GM23338 (cell line): ENCODE measurements around the gene PVALB. TPM values are rescaled to one million over a fixed set of nuclear protein-coding genes. Genes with fewer than 3 reads are reported as not detected.
A peak's percentile ranks its signal among the peaks of the same experiment; 100 is the strongest.

Source experiments
- ATAC-seq: fragments of 200-7000 bp; cut with Tn5 transposase; 3 replicates; pipeline ENCODE4 v1.9.1; 2020
- DNase-seq: peaks from one replicate; pipeline ENCODE4 v3.0.0-alpha.2; 2015; ENCODE audit warnings: low spot score
- H2AFZ ChIP-seq: fragments of 200-600 bp; sonication (generic); 2 replicates; pipeline ENCODE4 v1.8.0; 2016; ENCODE audit warnings: antibody characterized with exemption, mild to moderate bottlenecking, moderate library complexity
- H3F3A ChIP-seq: fragments of 200-600 bp; sonication (generic); replicated peaks from 2 replicates; pipeline ENCODE4 v1.8.0; 2017; ENCODE audit warnings: antibody characterized with exemption, mixed run types, low read depth
- H3K27ac ChIP-seq: fragments of 200-600 bp; sonication (generic); 2 replicates; pipeline ENCODE4 v1.6.1; 2016; ENCODE audit warnings: low read depth
- H3K27me3 ChIP-seq: fragments of 200-600 bp; sonication (generic); 2 replicates; pipeline ENCODE4 v1.8.0; 2016; ENCODE audit warnings: mild to moderate bottlenecking, mixed run types, moderate library complexity; ENCODE audit not compliant: insufficient read depth
- H3K36me3 ChIP-seq: fragments of 200-600 bp; sonication (generic); 2 replicates; pipeline ENCODE4 v1.8.0; 2016; ENCODE audit warnings: mild to moderate bottlenecking; ENCODE audit not compliant: insufficient read depth
- H3K4me1 ChIP-seq: fragments of 200-600 bp; sonication (generic); 2 replicates; pipeline ENCODE4 v1.8.0; 2016; ENCODE audit warnings: mild to moderate bottlenecking, moderate library complexity; ENCODE audit not compliant: insufficient read depth
- H3K4me2 ChIP-seq: fragments of 200-600 bp; sonication (generic); 2 replicates; pipeline ENCODE4 v1.7.1; 2017; ENCODE audit warnings: mixed run types
- H3K4me3 ChIP-seq: fragments of 200-600 bp; sonication (generic); 2 replicates; pipeline ENCODE4 v1.6.1; 2016; ENCODE audit warnings: mixed run types
- H3K79me2 ChIP-seq: fragments of 200-600 bp; sonication (generic); replicated peaks from 2 replicates; pipeline ENCODE4 v1.8.0; 2017; ENCODE audit warnings: mild to moderate bottlenecking; ENCODE audit not compliant: insufficient read depth
- H3K9me2 ChIP-seq: fragments of 200-600 bp; sonication (generic); 2 replicates; pipeline ENCODE4 v1.8.0; 2017; ENCODE audit not compliant: insufficient read depth
- H4K20me1 ChIP-seq: fragments of 200-600 bp; sonication (generic); replicated peaks from 2 replicates; pipeline ENCODE4 v1.8.0; 2017; ENCODE audit warnings: mild to moderate bottlenecking; ENCODE audit not compliant: insufficient read depth
- H3K27ac Mint-ChIP-seq: 2 replicates; pipeline ENCODE4 v1.8.0; 2020; ENCODE audit warnings: inconsistent platforms, mild to moderate bottlenecking, moderate library complexity, mixed read lengths
- H3K27me3 Mint-ChIP-seq: 3 replicates; pipeline ENCODE4 v1.8.0; 2022; ENCODE audit warnings: low read depth, mild to moderate bottlenecking, moderate library complexity, mixed read lengths, inconsistent platforms; ENCODE audit not compliant: insufficient read depth, poor library complexity
- H3K36me3 Mint-ChIP-seq: 3 replicates; pipeline ENCODE4 v1.8.0; 2021; ENCODE audit warnings: low read depth, mild to moderate bottlenecking, inconsistent platforms, moderate library complexity, mixed read lengths
- H3K4me1 Mint-ChIP-seq: 3 replicates; pipeline ENCODE4 v1.8.0; 2020; ENCODE audit warnings: mild to moderate bottlenecking, inconsistent platforms, mixed read lengths
- H3K4me3 Mint-ChIP-seq: 3 replicates; pipeline ENCODE4 v1.8.0; 2021; ENCODE audit warnings: moderate library complexity, mild to moderate bottlenecking, inconsistent platforms, mixed read lengths
- H3K9me3 Mint-ChIP-seq: 3 replicates; pipeline ENCODE4 v1.8.0; 2020; ENCODE audit warnings: moderate library complexity, mild to moderate bottlenecking, inconsistent platforms, mixed read lengths
- EZH2 ChIP-seq: fragments of 200-600 bp; sonication (generic); IDR thresholded peaks from one replicate; pipeline ENCODE4 v1.8.0; 2017; ENCODE audit warnings: antibody characterized with exemption, mild to moderate bottlenecking, low read depth; ENCODE audit not compliant: unreplicated experiment
- EZH2phosphoT487 ChIP-seq: fragments of 200-600 bp; sonication (generic); IDR thresholded peaks from one replicate; pipeline ENCODE4 v1.8.1; 2018; ENCODE audit warnings: antibody characterized with exemption; ENCODE audit not compliant: unreplicated experiment
- REST ChIP-seq: IDR thresholded peaks from one replicate; pipeline ENCODE4 v1.6.1; 2018; ENCODE audit warnings: antibody characterized with exemption; ENCODE audit not compliant: unreplicated experiment
- STAT1 ChIP-seq: IDR thresholded peaks from one replicate; pipeline ENCODE4 v1.6.1; 2016; ENCODE audit warnings: antibody characterized with exemption; ENCODE audit not compliant: unreplicated experiment
- ZNF114 ChIP-seq: fragments of 250-450 bp; sonication (Bioruptor Pico); IDR thresholded peaks from 2 replicates; pipeline ENCODE4 v1.5.0; 2020; ENCODE audit warnings: mild to moderate bottlenecking, moderate library complexity
- polyA plus RNA-seq: library from polyadenylated mRNA; unstranded; fragments of >200 nt; fragmentation: Nextera tagmentation; extraction: Ambion mirVana; gene quantifications from 2 replicates; pipeline ENCODE4 v1.2.1, GENCODE V29; 2016
- total RNA-seq: library from RNA; depleted of rRNA; stranded (reverse); fragments of >200 nt; shearing (Covaris generic); gene quantifications from 2 replicates; pipeline ENCODE4 v1.2.3, GENCODE V29; 2014
- TF ChIP-seq, protein P1 (sequence below), 2 experiments: fragments of 200-600 bp in 1 of 2; sonication (generic) in 1 of 2; conservative IDR thresholded peaks; 2 replicates each; pipeline versions ENCODE4 v1.5.1 to v1.6.1; 2016 to 2017; ENCODE audit warnings: antibody characterized with exemption in 2 of 2, low read depth in 2 of 2, mild to moderate bottlenecking in 2 of 2, moderate library complexity in 1 of 2

Gene PVALB
- total and polyA plus RNA-seq, 2 experiments from 2014 or later: 7.9 TPM; not detected in 1

DNA sequence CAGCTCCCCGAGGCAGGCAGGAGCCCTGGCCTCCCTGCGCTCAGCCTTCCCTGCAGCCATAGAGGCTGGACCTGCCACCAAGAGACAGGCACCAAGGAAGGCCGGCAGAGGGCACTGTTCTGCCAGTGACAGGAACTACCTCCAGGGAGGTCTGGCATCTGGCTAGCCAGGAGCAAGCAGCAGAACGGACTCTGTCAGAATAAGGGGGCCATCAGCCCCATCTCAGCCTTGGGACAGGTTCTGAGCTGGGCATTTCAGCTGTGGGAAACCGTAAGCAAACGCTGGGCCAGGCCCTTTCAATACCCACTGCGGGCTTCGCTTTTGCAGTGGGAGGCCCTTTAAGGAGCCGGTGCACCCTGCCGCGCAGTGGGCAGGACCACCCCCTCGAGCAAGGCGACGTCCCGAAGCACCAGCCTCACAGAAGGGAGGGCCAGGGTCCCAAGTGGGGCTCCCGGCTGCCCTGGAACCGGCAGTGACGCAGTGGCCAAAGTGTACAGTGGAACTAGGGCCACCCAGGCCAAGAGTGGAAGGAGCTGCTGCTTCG, 59.1 kb downstream of the PVALB start:
- DNase-seq (peak; percentile 90), ATAC-seq (peak; percentile 95)
- Mint-ChIP-seq H3K36me3 (peaks cover 5% of the 10 kb centered on the region), H3K27ac (no peak overlapping the region), H3K4me3 (no peak overlapping the region), H3K9me3 (no peaks in the 10 kb centered on the region; the same call in 2 of the 3 replicates), H3K4me1 (peaks cover 11% of the 10 kb centered on the region), H3K27me3 (peaks cover 12% of the 10 kb centered on the region)
- no peaks in the 10 kb centered on the region for H3K36me3 ChIP-seq
- no peaks in the 10 kb centered on the region for H4K20me1 ChIP-seq
- no peak overlapping the region for H2AFZ ChIP-seq
- no peaks in the 10 kb centered on the region for H3F3A ChIP-seq
- H3K4me1 ChIP-seq: no peaks in the 10 kb centered on the region
- no peak for TF ChIP-seq STAT1
- TF ChIP-seq, protein P1, sequence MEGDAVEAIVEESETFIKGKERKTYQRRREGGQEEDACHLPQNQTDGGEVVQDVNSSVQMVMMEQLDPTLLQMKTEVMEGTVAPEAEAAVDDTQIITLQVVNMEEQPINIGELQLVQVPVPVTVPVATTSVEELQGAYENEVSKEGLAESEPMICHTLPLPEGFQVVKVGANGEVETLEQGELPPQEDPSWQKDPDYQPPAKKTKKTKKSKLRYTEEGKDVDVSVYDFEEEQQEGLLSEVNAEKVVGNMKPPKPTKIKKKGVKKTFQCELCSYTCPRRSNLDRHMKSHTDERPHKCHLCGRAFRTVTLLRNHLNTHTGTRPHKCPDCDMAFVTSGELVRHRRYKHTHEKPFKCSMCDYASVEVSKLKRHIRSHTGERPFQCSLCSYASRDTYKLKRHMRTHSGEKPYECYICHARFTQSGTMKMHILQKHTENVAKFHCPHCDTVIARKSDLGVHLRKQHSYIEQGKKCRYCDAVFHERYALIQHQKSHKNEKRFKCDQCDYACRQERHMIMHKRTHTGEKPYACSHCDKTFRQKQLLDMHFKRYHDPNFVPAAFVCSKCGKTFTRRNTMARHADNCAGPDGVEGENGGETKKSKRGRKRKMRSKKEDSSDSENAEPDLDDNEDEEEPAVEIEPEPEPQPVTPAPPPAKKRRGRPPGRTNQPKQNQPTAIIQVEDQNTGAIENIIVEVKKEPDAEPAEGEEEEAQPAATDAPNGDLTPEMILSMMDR (conservative IDR thresholded peaks at IDR 0.05; ENCODE audit: low read depth in 2 of 2): peak; percentile 81 to 86
- no peak overlapping the region for H3K27ac ChIP-seq
- no peaks in the 10 kb centered on the region for H3K9me2 ChIP-seq
- no peaks in the 10 kb centered on the region for H3K79me2 ChIP-seq
- H3K4me2 ChIP-seq: no peak overlapping the region
- H3K27me3 ChIP-seq: no peaks in the 10 kb centered on the region
- no peak overlapping the region for H3K4me3 ChIP-seq

GRCh38 chr22:36756746-36757655, 59.8 kb downstream of the PVALB start:
- Histone ChIP-seq H3K36me3 (no peaks in the 10 kb centered on the region), H3K4me1 (no peaks in the 10 kb centered on the region), H3K79me2 (no peaks in the 10 kb centered on the region), H3K27me3 (no peaks in the 10 kb centered on the region), H3K4me3 (no peak overlapping the region), H2AFZ (no peak overlapping the region), H4K20me1 (no peaks in the 10 kb centered on the region), H3K27ac (no peak overlapping the region), H3K9me2 (no peaks in the 10 kb centered on the region), H3K4me2 (no peak overlapping the region), H3F3A (no peaks in the 10 kb centered on the region)
- H3K4me1 Mint-ChIP-seq: peaks cover 11% of the 10 kb centered on the region
- DNase-seq (no peak), ATAC-seq (no peak)
- no peaks in the 10 kb centered on the region for H3K36me3 Mint-ChIP-seq
- H3K27me3 Mint-ChIP-seq: peaks cover 10% of the 10 kb centered on the region
- H3K9me3 Mint-ChIP-seq: no peaks in the 10 kb centered on the region; the same call in 2 of the 3 replicates
- H3K4me3 Mint-ChIP-seq: no peak overlapping the region
- H3K27ac Mint-ChIP-seq: no peak overlapping the region; the same call in 1 of the 2 replicates
- TF ChIP-seq, protein P1 (conservative IDR thresholded peaks at IDR 0.05; ENCODE audit: low read depth in 2 of 2): no peak
- no peak for TF ChIP-seq EZH2
- TF ChIP-seq EZH2phosphoT487: no peak
- TF ChIP-seq ZNF114 (CRISPR knock-in tag): no peak
- no peak for TF ChIP-seq REST
- TF ChIP-seq STAT1: no peak
